ENCODE data around the gene CDKN2B. TPM values are rescaled to one million over a fixed set of nuclear protein-coding genes. Genes with fewer than 3 reads are reported as not detected.

The CDKN2B gene
- total RNA-seq, 1 donor from 2014 or later = 252 TPM

DNA sequence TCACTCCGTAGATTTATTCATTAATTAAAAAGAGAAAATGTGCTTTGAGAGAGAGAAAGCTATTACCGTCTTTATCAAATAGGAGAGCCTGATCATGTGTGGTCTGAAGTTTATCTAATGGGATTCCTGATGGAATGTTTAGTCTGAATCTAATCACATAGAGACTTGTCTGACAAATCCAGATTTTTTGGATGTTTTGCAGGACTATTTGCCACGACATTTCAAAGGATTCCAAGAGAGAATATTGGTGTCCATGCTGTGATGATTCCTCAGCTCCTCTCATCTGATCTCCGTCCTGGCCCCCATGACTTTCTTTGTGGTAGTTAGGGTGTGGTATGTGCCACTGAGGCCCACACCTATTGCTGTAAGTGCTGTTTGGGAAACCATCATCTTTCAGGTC lies 20.1 kb upstream of the CDKN2B start:
- no peak overlapping the region for H3K27ac Mint-ChIP-seq (ENCODE audit: unreplicated experiment)
- no peak for DNase-seq (ENCODE audit: low spot score)
- H3K9me3 Mint-ChIP-seq (ENCODE audit: low read depth) = no peaks in the 10 kb centered on the region
- peaks cover 1% of the 10 kb centered on the region for H3K36me3 Mint-ChIP-seq (ENCODE audit: low read depth)
- TF ChIP-seq, protein P1, sequence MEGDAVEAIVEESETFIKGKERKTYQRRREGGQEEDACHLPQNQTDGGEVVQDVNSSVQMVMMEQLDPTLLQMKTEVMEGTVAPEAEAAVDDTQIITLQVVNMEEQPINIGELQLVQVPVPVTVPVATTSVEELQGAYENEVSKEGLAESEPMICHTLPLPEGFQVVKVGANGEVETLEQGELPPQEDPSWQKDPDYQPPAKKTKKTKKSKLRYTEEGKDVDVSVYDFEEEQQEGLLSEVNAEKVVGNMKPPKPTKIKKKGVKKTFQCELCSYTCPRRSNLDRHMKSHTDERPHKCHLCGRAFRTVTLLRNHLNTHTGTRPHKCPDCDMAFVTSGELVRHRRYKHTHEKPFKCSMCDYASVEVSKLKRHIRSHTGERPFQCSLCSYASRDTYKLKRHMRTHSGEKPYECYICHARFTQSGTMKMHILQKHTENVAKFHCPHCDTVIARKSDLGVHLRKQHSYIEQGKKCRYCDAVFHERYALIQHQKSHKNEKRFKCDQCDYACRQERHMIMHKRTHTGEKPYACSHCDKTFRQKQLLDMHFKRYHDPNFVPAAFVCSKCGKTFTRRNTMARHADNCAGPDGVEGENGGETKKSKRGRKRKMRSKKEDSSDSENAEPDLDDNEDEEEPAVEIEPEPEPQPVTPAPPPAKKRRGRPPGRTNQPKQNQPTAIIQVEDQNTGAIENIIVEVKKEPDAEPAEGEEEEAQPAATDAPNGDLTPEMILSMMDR (IDR thresholded peaks at IDR 0.05) = no peak
- H3K27me3 Mint-ChIP-seq (ENCODE audit: low read depth) = no peaks in the 10 kb centered on the region
- peaks cover 6% of the 10 kb centered on the region for H3K4me1 Mint-ChIP-seq (ENCODE audit: low read depth)
- H3K4me3 Mint-ChIP-seq (ENCODE audit: unreplicated experiment) = no peak overlapping the region

DNA sequence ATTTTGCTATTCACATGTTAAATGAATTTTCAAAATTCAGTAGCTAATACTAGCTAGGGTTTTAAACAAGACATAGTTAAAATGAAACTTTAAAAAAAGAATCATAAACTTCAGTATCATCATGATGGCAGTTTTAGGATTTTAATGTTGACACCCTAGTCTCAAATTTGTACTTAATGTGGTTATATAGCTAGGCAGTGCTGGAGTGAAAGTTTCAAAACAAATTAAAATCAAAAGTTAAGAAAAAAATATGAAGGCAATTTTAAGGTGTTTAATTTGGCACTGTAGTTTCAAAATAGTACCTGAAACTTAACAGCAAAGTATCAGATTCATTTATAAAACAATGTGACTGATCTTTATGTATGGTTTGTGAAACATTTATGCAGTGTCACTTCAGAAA lies 19.3 kb upstream of the CDKN2B start:
- H3K9me3 Mint-ChIP-seq (ENCODE audit: low read depth) = no peaks in the 10 kb centered on the region
- no peaks in the 10 kb centered on the region for H3K36me3 Mint-ChIP-seq (ENCODE audit: low read depth)
- peaks cover 6% of the 10 kb centered on the region for H3K4me1 Mint-ChIP-seq (ENCODE audit: low read depth)
- H3K27me3 Mint-ChIP-seq (ENCODE audit: low read depth) = no peaks in the 10 kb centered on the region
- H3K4me3 Mint-ChIP-seq (ENCODE audit: unreplicated experiment) = no peak overlapping the region
- DNase-seq (ENCODE audit: low spot score) = no peak
- TF ChIP-seq, protein P1 (IDR thresholded peaks at IDR 0.05) = no peak
- no peak overlapping the region for H3K27ac Mint-ChIP-seq (ENCODE audit: unreplicated experiment)

- no peaks in the 10 kb centered on the region for H3K27me3 Mint-ChIP-seq (ENCODE audit: low read depth)
- H3K4me1 Mint-ChIP-seq (ENCODE audit: low read depth) = peaks cover 6% of the 10 kb centered on the region
- no peak overlapping the region for H3K27ac Mint-ChIP-seq (ENCODE audit: unreplicated experiment)
- H3K4me3 Mint-ChIP-seq (ENCODE audit: unreplicated experiment) = no peak overlapping the region
- TF ChIP-seq, protein P1 (IDR thresholded peaks at IDR 0.05) = no peak
- H3K9me3 Mint-ChIP-seq (ENCODE audit: low read depth) = peaks cover 12% of the 10 kb centered on the region
- no peak for DNase-seq (ENCODE audit: low spot score)
- H3K36me3 Mint-ChIP-seq (ENCODE audit: low read depth) = peaks cover 6% of the 10 kb centered on the region
Measured at GRCh38 chr9:22026696-22027095, 17.6 kb upstream of the CDKN2B start.

DNA sequence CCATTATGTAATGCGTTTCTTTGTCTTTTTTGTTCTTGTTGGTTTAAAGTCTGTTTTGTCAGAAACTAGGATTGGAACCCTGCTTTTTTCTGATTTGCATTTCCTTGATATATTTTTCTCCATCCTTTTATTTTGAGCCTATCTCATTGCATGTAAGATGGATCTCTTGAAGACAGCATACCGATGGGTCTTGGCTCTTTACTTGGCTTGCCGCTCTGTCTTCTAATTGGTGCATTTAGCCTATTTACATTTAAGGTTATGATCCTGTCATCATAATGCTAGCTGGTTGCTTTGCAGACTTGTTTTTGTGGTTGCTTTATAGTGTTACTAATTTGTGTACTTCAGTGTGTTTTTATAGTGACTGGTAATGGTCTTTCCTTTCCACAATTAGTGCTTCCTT lies 13.3 kb upstream of the CDKN2B start:
- H3K9me3 Mint-ChIP-seq (ENCODE audit: low read depth) = peaks cover 26% of the 10 kb centered on the region
- H3K36me3 Mint-ChIP-seq (ENCODE audit: low read depth) = peaks cover 16% of the 10 kb centered on the region
- no peak overlapping the region for H3K4me3 Mint-ChIP-seq (ENCODE audit: unreplicated experiment)
- no peaks in the 10 kb centered on the region for H3K27me3 Mint-ChIP-seq (ENCODE audit: low read depth)
- H3K27ac Mint-ChIP-seq (ENCODE audit: unreplicated experiment) = no peak overlapping the region
- H3K4me1 Mint-ChIP-seq (ENCODE audit: low read depth) = no peaks in the 10 kb centered on the region
- DNase-seq (ENCODE audit: low spot score) = no peak
- TF ChIP-seq, protein P1 (IDR thresholded peaks at IDR 0.05) = no peak

DNA sequence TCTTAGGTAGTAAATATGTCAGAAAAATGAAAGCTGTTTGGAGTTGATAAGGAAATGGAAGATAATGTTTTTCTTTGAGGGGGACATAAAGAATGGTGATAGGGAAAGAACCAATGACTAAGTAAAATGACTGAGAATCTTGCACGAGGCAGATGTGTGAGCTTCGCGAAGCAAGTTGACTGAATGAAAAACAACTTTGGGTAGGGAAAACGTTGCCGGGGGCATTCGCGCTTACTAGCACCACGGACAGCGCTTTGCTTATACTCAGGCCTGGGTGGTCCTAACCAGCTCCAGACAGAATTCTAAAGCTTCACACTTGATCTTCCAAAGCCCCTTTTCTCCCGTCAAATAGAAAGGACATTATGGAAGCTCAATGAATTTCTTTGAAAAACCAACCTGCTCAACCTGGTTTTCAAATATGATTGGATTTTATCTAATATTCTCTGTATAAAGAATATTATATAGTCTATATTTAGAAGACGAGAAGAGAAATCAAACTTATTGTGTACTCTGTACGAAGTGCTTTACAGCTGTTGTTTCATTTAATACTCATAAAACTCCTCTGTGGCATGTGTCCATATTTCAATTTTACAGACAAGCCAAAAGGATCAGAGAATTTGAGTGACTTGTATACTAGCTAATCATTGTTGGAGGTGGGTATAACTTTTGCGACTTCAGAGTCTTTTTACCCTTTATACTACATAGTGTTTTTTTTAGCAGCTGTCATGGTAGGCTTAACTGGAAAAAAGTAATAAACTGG lies 1.9 kb upstream of the CDKN2B start:
- TF ChIP-seq, protein P1 (IDR thresholded peaks at IDR 0.05) = no peak
- Mint-ChIP-seq H3K4me3 (ENCODE audit: unreplicated experiment) (no peak overlapping the region), H3K4me1 (ENCODE audit: low read depth) (peaks cover 15% of the 10 kb centered on the region), H3K27me3 (ENCODE audit: low read depth) (no peaks in the 10 kb centered on the region), H3K36me3 (ENCODE audit: low read depth) (peaks cover 9% of the 10 kb centered on the region), H3K27ac (ENCODE audit: unreplicated experiment) (no peak overlapping the region), H3K9me3 (ENCODE audit: low read depth) (no peaks in the 10 kb centered on the region)
- no peak for DNase-seq (ENCODE audit: low spot score)
